ENCODE data around the gene KCNJ9. TPM values are rescaled to one million over a fixed set of nuclear protein-coding genes. Genes with fewer than 3 reads are reported as not detected.

KCNJ9 gene
- total RNA-seq, 2 donors from 2014 or later = 0.11 to 0.30 TPM

GRCh38 chr1:160133990-160134770, 52.8 kb downstream of the KCNJ9 start:
- no peaks in the 10 kb centered on the region for H3K36me3 ChIP-seq
- H3K27me3 ChIP-seq = no peaks in the 10 kb centered on the region
- no peak overlapping the region for H3K4me3 ChIP-seq
- intact Hi-C loops (cut with DNase I) = no loop called here
- DNase-seq = no peak
- no peak for TF ChIP-seq CTCF (IDR thresholded peaks at IDR 0.05)
- no peaks in the 10 kb centered on the region for H3K9me3 ChIP-seq
- H3K9ac ChIP-seq (ENCODE audit: low read depth in 2 of 2, low read length in 2 of 2) = no peak overlapping the region
- H3K27ac ChIP-seq = no peak overlapping the region
- H3K4me1 ChIP-seq = no peaks in the 10 kb centered on the region

- H3K4me3 ChIP-seq = no peak overlapping the region
- DNase-seq = no peak
- TF ChIP-seq CTCF (IDR thresholded peaks at IDR 0.05) = no peak
- no peaks in the 10 kb centered on the region for H3K4me1 ChIP-seq
- H3K27me3 ChIP-seq = no peaks in the 10 kb centered on the region
- no peak overlapping the region for H3K27ac ChIP-seq
- H3K9ac ChIP-seq (ENCODE audit: low read depth in 2 of 2, low read length in 2 of 2) = no peak overlapping the region
- no peaks in the 10 kb centered on the region for H3K9me3 ChIP-seq
- H3K36me3 ChIP-seq = no peaks in the 10 kb centered on the region
- intact Hi-C loops (cut with DNase I) = no loop called here
Measured at GRCh38 chr1:160134791-160135572, 53.6 kb downstream of the KCNJ9 start.

- H3K4me1 ChIP-seq = no peaks in the 10 kb centered on the region
- H3K27me3 ChIP-seq = no peaks in the 10 kb centered on the region
- no peak for TF ChIP-seq CTCF (IDR thresholded peaks at IDR 0.05)
- DNase-seq = no peak
- no peak overlapping the region for H3K9ac ChIP-seq (ENCODE audit: low read depth in 2 of 2, low read length in 2 of 2)
- H3K36me3 ChIP-seq = no peaks in the 10 kb centered on the region
- no peak overlapping the region for H3K27ac ChIP-seq
- H3K9me3 ChIP-seq = no peaks in the 10 kb centered on the region
- intact Hi-C loops (cut with DNase I) = no loop called here
- no peak overlapping the region for H3K4me3 ChIP-seq
Measured at GRCh38 chr1:160136121-160136925, 55.0 kb downstream of the KCNJ9 start.

GRCh38 chr1:160136926-160137200, 55.5 kb downstream of the KCNJ9 start:
- Histone ChIP-seq H3K4me3 (no peak overlapping the region), H3K36me3 (no peaks in the 10 kb centered on the region), H3K9ac (ENCODE audit: low read depth in 2 of 2, low read length in 2 of 2) (no peak overlapping the region), H3K4me1 (no peaks in the 10 kb centered on the region), H3K27me3 (no peaks in the 10 kb centered on the region), H3K9me3 (no peaks in the 10 kb centered on the region), H3K27ac (no peak overlapping the region)
- TF ChIP-seq CTCF (IDR thresholded peaks at IDR 0.05) = no peak
- no peak for DNase-seq
- intact Hi-C loops (cut with DNase I) = no loop called here

GRCh38 chr1:160137216-160137862, 56.0 kb downstream of the KCNJ9 start:
- no peak for DNase-seq
- Histone ChIP-seq H3K36me3 (no peaks in the 10 kb centered on the region), H3K9me3 (no peaks in the 10 kb centered on the region), H3K4me1 (no peaks in the 10 kb centered on the region), H3K4me3 (no peak overlapping the region), H3K27ac (no peak overlapping the region), H3K9ac (ENCODE audit: low read depth in 2 of 2, low read length in 2 of 2) (no peak overlapping the region), H3K27me3 (no peaks in the 10 kb centered on the region)
- intact Hi-C loops (cut with DNase I) = no loop called here
- TF ChIP-seq CTCF (IDR thresholded peaks at IDR 0.05) = no peak

Measured in colonic mucosa (tissue), 4 donors.